Activated B cell treated with CpG ODN at 0.5 μM for 24 hours (primary cell): ENCODE measurements around the gene NCK2. TPM values are rescaled to one million over a fixed set of nuclear protein-coding genes. Genes with fewer than 3 reads are reported as not detected.
A peak's percentile ranks its signal among the peaks of the same experiment; 100 is the strongest.
"Not testable (repeated sequence)": the region's sequence is repeated elsewhere in the genome, so short reads cannot be mapped to it uniquely, and the experiment has no call there.

Experiments
- ATAC-seq: fragments of 200-7000 bp; cut with Tn5 transposase; one replicate; pipeline ENCODE4 v1.10.0; 2021; ENCODE audit warnings: low read depth, mild to moderate bottlenecking, moderate library complexity
- CTCF ChIA-PET: fragments of 350-600 bp; sonication (Branson Sonifier 250); formaldehyde crosslinking; loops from one replicate; lab custom pipeline; 2021; ENCODE audit warnings: antibody characterized with exemption; lab: Charles Lee
- POLR2A ChIA-PET: fragments of 350-600 bp; sonication (Branson Sonifier 250); formaldehyde crosslinking; loops from one replicate; lab custom pipeline; 2021; ENCODE audit warnings: antibody characterized with exemption; lab: Charles Lee
- DNase-seq: peaks from one replicate; pipeline ENCODE4 v3.0.0; 2022
- H3K27ac Mint-ChIP-seq: one replicate; pipeline ENCODE4 v1.8.0; 2020; ENCODE audit warnings: mixed read lengths
- H3K27me3 Mint-ChIP-seq: one replicate; pipeline ENCODE4 v1.8.0; 2021; ENCODE audit warnings: mixed read lengths
- H3K36me3 Mint-ChIP-seq: one replicate; pipeline ENCODE4 v1.8.0; 2021; ENCODE audit warnings: low read depth, mixed read lengths
- H3K4me1 Mint-ChIP-seq: one replicate; pipeline ENCODE4 v1.8.0; 2021; ENCODE audit warnings: mixed read lengths
- H3K4me3 Mint-ChIP-seq: one replicate; pipeline ENCODE4 v1.8.0; 2020; ENCODE audit warnings: mild to moderate bottlenecking, mixed read lengths
- H3K9me3 Mint-ChIP-seq: one replicate; pipeline ENCODE4 v1.8.0; 2020; ENCODE audit warnings: mixed read lengths
- intact Hi-C: fragments of 100-400 bp; cut with micrococcal nuclease; formaldehyde crosslinking; loops from one replicate; pipeline ENCODE4 v1.15.1; 2024
- total RNA-seq: library from RNA; stranded (reverse); gene quantifications from 2 replicates; pipeline ENCODE4 v1.2.3, GENCODE V29; 2022
- TF ChIP-seq, protein P1 (sequence below): fragments of 200-600 bp; IDR thresholded peaks from one replicate; pipeline ENCODE4 v1.8.0; 2022; ENCODE audit warnings: antibody characterized with exemption, mild to moderate bottlenecking

NCK2 gene
- total RNA-seq, 1 donor from 2014 or later: 53.4 TPM

- intact Hi-C loops: loop anchor here (2.0 kb wide), 1 partner anchor 15 kb away; no protein-coding TSS in a partner anchor
- peak overlapping the region; percentile 61 for H3K27ac Mint-ChIP-seq
- no peaks in the 10 kb centered on the region for H3K9me3 Mint-ChIP-seq
- H3K36me3 Mint-ChIP-seq: peaks cover 40% of the 10 kb centered on the region
- H3K4me3 Mint-ChIP-seq: peak overlapping the region; percentile 52
- no peaks in the 10 kb centered on the region for H3K27me3 Mint-ChIP-seq
- no peak for DNase-seq
- TF ChIP-seq, protein P1, sequence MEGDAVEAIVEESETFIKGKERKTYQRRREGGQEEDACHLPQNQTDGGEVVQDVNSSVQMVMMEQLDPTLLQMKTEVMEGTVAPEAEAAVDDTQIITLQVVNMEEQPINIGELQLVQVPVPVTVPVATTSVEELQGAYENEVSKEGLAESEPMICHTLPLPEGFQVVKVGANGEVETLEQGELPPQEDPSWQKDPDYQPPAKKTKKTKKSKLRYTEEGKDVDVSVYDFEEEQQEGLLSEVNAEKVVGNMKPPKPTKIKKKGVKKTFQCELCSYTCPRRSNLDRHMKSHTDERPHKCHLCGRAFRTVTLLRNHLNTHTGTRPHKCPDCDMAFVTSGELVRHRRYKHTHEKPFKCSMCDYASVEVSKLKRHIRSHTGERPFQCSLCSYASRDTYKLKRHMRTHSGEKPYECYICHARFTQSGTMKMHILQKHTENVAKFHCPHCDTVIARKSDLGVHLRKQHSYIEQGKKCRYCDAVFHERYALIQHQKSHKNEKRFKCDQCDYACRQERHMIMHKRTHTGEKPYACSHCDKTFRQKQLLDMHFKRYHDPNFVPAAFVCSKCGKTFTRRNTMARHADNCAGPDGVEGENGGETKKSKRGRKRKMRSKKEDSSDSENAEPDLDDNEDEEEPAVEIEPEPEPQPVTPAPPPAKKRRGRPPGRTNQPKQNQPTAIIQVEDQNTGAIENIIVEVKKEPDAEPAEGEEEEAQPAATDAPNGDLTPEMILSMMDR: no peak
- POLR2A ChIA-PET: interaction anchor here (0.8 to 1.7 kb wide), 4 partner anchors 8 to 36 kb away, joined by 3 to 5 read pairs (median 4); no protein-coding TSS in a partner anchor
- H3K4me1 Mint-ChIP-seq: peaks cover 92% of the 10 kb centered on the region
- CTCF ChIA-PET: no interaction called here
- ATAC-seq: peak; percentile 22
These were observed 9.3 kb downstream of the NCK2 start for GRCh38 chr2:105754011-105754410.

DNA sequence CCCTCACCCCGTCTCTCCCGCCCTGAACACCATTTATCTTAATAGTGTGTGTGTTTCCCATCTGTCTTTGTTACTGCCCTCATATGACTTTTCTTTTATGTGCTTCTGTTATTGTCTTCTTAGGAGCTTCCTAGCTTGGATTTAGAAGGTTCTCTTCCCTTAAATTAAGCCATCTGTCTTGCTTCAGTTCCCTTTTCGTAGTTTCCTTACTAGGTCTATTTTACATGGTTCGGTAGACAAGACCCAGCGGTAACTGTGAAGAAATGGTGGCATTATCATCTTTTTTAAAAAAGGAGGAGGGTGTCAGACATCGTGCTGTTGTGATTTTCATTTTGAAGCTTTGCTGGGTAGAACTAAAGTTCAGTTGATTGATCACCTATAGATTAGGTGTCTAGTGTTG, 10.3 kb downstream of the NCK2 start:
- POLR2A ChIA-PET: interaction anchor here (0.9 to 3.1 kb wide), 8 partner anchors 9 to 49 kb away, joined by 3 to 27 read pairs (median 5); no protein-coding TSS in a partner anchor
- Mint-ChIP-seq H3K9me3 (no peaks in the 10 kb centered on the region), H3K27ac (peak overlapping the region; percentile 69), H3K4me1 (peaks cover 90% of the 10 kb centered on the region), H3K36me3 (peaks cover 37% of the 10 kb centered on the region), H3K4me3 (peak overlapping the region; percentile 61), H3K27me3 (no peaks in the 10 kb centered on the region)
- ATAC-seq (peak; percentile 42), DNase-seq (no peak)
- TF ChIP-seq, protein P1: no peak
- intact Hi-C loops: loop anchor here (2.0 kb wide), 1 partner anchor 14 kb away; no protein-coding TSS in a partner anchor
- CTCF ChIA-PET: interaction anchor here (0.6 to 0.8 kb wide), 2 partner anchors 88 to 178 kb away, joined by 3 read pairs; no protein-coding TSS in a partner anchor

- DNase-seq (no peak), ATAC-seq (peak; percentile 18)
- TF ChIP-seq, protein P1: no peak
- H3K27me3 Mint-ChIP-seq: no peaks in the 10 kb centered on the region
- ChIA-PET CTCF (interaction anchor here (0.8 to 1.8 kb wide), 2 partner anchors 31 to 179 kb away, joined by 3 to 5 read pairs; no protein-coding TSS in a partner anchor), POLR2A (interaction anchor here (0.9 to 3.1 kb wide), 6 partner anchors 10 to 42 kb away, joined by 4 to 27 read pairs (median 8); no protein-coding TSS in a partner anchor)
- H3K4me3 Mint-ChIP-seq: peak overlapping the region; percentile 61
- intact Hi-C loops: loop anchor here (2.0 kb wide), 1 partner anchor 13 kb away; no protein-coding TSS in a partner anchor
- H3K36me3 Mint-ChIP-seq: peaks cover 29% of the 10 kb centered on the region
- peaks cover 90% of the 10 kb centered on the region for H3K4me1 Mint-ChIP-seq
- H3K9me3 Mint-ChIP-seq: no peaks in the 10 kb centered on the region
- peak overlapping the region; percentile 69 for H3K27ac Mint-ChIP-seq
These were observed 11.2 kb downstream of the NCK2 start for GRCh38 chr2:105755895-105756294.

DNA sequence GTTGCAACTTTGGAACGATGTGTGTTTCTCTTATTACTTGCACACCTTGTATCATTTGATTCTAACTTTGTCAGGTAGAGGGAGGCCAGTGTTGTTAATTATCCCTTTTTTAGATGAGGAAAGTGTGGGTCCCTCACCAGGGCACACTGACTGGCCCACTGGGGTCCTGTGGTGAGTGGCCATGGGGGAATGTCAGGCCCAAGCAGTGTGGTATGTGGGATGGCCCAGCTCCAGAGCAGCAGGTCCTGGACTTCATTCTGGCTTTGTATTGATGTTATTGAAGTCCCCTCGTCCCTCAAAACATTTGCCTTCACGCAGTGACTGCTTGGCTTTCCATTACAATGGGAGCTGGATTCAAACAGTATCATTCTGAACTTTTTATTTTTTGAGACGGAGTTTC, 11.7 kb downstream of the NCK2 start:
- CTCF ChIA-PET: interaction anchor here (1.8 kb wide), 1 partner anchor 31 kb away, joined by 5 read pairs; no protein-coding TSS in a partner anchor
- peaks cover 24% of the 10 kb centered on the region for H3K36me3 Mint-ChIP-seq
- intact Hi-C loops: no loop called here
- no peaks in the 10 kb centered on the region for H3K9me3 Mint-ChIP-seq
- H3K27ac Mint-ChIP-seq: peak overlapping the region; percentile 69
- POLR2A ChIA-PET: interaction anchor here (1.1 to 3.1 kb wide), 4 partner anchors 10 to 19 kb away, joined by 5 to 27 read pairs (median 12); no protein-coding TSS in a partner anchor
- TF ChIP-seq, protein P1: no peak
- peak overlapping the region; percentile 61 for H3K4me3 Mint-ChIP-seq
- H3K27me3 Mint-ChIP-seq: no peaks in the 10 kb centered on the region
- no peak for ATAC-seq
- DNase-seq: no peak
- H3K4me1 Mint-ChIP-seq: peaks cover 89% of the 10 kb centered on the region

DNA sequence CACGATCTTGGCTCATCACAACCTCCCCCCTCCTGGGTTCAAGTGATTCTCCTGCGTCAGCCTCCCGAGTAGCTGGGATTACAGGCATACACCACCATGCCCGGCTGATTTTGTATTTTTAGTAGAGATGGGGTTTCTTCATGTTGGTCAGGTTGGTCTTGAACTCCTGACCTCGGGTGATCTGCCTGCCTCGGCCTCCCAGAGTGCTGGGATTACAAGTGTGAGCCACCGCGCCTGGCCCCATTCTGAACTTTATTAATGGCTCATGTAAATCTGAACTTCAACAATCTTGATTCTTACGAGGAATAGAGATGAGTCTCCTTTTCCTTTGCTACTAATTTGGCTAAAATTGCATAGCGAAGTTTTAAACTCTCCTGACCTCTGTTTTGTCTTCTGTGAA, 12.2 kb downstream of the NCK2 start:
- ChIA-PET POLR2A (interaction anchor here (2.5 to 3.1 kb wide), 2 partner anchors 11 to 19 kb away, joined by 13 to 27 read pairs; no protein-coding TSS in a partner anchor), CTCF (interaction anchor here (1.8 kb wide), 1 partner anchor 30 kb away, joined by 5 read pairs; no protein-coding TSS in a partner anchor)
- H3K27me3 Mint-ChIP-seq, H3K9me3 Mint-ChIP-seq, DNase-seq, ATAC-seq: not testable (repeated sequence)
- Mint-ChIP-seq H3K27ac (peak overlapping the region; percentile 72), H3K36me3 (peaks cover 21% of the 10 kb centered on the region), H3K4me1 (peaks cover 90% of the 10 kb centered on the region), H3K4me3 (peak overlapping the region; percentile 69)
- intact Hi-C loops: loop anchor here (1.0 kb wide), 2 partner anchors 11 to 19 kb away; no protein-coding TSS in a partner anchor
